ENCODE results near the gene ELFN1. TPM values are rescaled to one million over a fixed set of nuclear protein-coding genes. Genes with fewer than 3 reads are reported as not detected.
A peak's percentile ranks its signal among the peaks of the same experiment; 100 is the strongest.

ELFN1 gene
- total RNA-seq, 1 experiment from 2014 or later, result 1.3 TPM

DNA sequence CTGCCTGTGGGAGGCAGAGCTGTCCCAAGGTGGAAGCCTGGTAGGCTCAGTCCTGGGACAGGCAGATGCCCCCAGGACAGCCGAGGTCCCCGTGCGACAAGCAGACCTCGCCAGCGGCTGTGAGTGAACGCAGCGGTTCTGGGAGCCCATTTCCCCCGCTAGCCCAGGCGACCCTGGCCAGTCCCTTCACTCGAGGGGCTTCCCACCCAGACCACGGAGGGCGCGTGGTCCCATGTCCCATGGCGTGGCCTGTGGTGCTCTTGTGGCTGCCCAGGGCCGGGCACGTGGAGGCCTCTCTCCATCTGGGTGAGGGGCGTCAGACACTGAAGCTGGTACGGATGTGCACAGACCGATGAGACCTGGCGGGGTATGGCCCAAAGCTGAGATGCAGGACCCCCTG, 67.9 kb downstream of the ELFN1 start:
- no peak for DNase-seq (ENCODE audit: extremely low read depth, low read depth)

DNA sequence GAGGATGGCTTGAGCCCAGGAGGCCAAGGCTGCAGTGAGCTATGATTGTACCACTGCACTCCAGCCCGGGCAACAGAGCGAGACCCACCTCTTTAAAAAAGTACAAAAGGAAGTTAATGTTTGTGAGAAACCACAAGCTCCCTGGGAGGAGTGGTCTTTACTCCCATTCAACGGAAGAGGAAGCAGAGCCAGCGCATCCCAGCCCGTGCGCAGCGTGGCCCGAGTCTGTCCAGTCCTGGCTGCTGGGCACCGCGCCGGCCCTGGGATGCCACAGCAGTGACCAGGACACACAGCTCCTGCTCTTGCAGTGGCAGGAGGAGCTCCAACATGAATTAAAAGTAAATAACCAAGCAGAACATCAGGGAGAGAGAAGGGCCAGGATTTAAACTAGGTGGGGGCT, 68.4 kb downstream of the ELFN1 start:
- no peak for DNase-seq (ENCODE audit: extremely low read depth, low read depth)

DNA sequence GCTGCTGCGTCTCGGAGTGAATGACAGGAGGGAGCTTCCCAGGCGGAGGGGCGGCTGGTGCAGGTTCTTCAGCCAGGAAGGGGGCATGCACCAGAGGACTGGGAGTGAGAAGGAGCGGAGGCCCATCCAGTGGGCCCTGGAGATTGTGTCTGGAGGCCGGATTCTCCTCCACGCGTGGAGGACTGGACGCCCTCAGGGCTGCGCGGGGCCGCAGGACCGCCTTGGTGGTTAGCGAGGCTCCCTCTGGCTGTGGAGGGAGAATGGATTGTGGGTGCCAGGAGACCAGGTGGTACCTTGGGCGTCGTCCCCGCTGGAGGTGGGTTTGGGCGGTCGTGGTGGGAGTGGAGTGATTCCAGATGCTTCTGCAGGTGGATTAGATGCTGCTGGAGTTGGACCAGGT, 68.9 kb downstream of the ELFN1 start:
- DNase-seq (ENCODE audit: extremely low read depth, low read depth), result no peak

DNA sequence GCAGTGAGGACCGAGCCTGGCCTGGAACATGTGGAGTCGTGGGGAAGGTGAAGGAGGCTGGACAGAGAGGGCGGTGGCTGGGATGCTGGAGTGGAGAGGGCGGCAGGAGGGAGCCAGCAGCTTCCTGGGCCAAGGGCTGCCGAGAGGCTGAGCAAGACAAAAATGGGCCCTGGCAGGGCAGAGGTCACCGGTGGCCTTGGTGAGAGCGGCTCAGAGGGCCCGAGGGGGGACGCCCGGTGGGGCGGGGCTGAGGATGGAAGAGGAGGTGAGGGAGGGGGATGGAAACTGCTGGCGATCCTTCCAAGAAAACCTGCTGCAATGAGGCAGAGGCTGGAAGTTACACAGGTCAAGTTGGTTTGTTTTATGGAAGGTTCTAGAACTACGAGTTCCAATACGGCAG, 69.5 kb downstream of the ELFN1 start:
- DNase-seq (ENCODE audit: extremely low read depth, low read depth), result no peak

- DNase-seq (ENCODE audit: extremely low read depth, low read depth), result no peak
Observed at GRCh38 chr7:1740214-1740613, 70.1 kb downstream of the ELFN1 start.

- no peak for DNase-seq (ENCODE audit: extremely low read depth, low read depth)
Observed at GRCh38 chr7:1741246-1741645, 71.2 kb downstream of the ELFN1 start.

DNA sequence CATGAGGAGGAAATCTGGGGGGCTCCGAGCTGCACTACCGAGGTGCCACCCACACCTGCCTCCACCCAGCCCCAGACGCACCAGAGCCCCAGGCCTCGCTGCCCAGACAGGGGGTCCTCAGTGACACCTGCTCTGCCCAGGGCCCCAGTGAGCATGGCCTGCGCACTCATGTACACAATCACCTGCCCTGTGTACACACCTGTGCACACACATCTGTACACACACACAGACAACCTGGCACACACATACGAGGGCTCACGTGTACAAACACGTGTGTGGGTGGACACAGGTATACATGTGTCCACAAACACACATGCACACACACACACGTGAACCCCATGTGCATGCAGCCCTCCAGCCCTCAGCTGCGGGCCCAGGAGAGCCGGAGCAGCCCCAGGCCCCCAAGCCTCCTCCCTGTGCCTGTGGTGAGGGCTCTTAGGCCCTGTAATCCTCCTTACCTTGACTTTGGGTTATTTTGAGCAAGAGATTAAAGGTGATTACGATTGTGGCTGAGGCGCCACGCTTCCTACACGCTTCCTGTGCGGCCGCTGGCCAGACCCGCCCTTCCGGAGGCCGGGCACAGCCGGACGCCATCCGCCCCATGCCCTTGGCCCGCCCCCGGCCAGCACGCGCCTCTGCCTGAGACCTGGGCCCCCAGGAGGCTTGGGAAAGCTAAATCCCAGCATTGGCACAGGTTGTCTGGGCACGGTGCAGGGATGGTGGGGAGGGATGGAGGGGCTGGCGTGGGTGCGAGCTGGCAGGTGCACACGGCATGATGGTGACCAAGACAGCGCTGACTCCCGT, 71.9 kb downstream of the ELFN1 start:
- DNase-seq (ENCODE audit: extremely low read depth, low read depth), result peak; percentile 75

DNA sequence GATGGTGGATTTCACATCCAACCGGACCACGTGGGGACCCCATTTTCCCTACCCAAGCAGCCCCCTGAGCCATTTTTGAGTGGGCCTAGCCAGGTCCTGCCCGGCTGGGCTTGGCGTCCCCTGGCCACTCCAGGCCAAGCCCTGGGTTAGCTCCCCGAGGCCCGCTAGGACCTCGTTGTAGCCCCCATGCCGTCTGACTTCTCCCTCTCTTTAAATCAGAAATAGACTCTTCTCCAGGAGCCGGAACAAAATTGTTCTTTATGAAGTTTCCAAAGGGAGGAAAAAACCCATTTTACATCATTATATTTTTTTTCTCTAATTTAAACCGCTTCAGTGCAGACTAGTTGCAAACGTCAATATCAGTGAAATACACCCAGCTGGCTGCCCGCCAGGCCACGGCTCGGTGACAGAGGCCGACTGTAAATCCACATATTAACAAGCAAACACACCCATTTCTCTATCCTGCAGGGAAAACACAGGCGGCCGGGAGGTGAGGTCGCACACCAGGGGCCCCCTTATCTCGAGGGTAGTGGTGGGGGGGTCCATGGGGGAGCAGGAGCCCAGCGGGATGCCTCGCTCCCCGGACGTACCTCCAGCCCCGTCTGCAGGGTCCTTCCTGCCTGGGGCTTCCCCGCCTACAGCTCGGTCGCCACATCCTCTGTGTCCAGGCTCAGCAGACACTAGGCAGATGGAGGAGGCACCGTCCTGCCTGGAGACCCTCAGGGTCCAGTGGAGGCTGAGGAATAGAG, 72.7 kb downstream of the ELFN1 start:
- DNase-seq (ENCODE audit: extremely low read depth, low read depth), result peak; percentile 46

GRCh38 chr7:1743481-1744230, 73.6 kb downstream of the ELFN1 start:
- DNase-seq (ENCODE audit: extremely low read depth, low read depth), result no peak

DNA sequence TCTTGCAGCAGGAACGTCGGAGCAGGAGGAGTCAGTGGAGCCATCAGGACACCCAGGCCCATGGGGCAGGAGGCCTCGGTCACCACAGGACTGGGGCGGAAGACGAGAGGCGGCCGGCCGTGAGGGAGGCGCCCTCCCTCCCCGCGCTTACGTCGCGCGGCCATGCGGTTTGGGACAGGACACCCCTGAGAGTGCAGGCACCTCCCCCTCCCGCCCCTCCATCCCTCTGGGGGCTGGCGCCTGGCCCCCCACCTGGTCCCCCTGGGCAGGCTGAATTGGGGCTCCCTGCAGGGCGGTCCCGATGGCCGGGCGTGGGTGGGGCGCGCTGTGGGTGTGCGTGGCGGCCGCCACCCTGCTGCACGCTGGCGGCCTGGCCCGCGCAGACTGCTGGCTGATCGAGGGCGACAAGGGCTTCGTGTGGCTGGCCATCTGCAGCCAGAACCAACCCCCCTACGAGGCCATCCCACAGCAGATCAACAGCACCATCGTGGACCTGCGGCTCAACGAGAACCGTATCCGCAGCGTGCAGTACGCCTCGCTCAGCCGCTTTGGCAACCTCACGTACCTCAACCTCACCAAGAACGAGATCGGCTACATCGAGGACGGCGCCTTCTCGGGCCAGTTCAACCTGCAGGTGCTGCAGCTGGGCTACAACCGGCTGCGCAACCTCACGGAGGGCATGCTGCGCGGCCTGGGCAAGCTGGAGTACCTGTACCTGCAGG, 74.4 kb downstream of the ELFN1 start:
- DNase-seq (ENCODE audit: extremely low read depth, low read depth), result no peak

GRCh38 chr7:1745018-1745532, 75.0 kb downstream of the ELFN1 start:
- DNase-seq (ENCODE audit: extremely low read depth, low read depth), result no peak

DNA sequence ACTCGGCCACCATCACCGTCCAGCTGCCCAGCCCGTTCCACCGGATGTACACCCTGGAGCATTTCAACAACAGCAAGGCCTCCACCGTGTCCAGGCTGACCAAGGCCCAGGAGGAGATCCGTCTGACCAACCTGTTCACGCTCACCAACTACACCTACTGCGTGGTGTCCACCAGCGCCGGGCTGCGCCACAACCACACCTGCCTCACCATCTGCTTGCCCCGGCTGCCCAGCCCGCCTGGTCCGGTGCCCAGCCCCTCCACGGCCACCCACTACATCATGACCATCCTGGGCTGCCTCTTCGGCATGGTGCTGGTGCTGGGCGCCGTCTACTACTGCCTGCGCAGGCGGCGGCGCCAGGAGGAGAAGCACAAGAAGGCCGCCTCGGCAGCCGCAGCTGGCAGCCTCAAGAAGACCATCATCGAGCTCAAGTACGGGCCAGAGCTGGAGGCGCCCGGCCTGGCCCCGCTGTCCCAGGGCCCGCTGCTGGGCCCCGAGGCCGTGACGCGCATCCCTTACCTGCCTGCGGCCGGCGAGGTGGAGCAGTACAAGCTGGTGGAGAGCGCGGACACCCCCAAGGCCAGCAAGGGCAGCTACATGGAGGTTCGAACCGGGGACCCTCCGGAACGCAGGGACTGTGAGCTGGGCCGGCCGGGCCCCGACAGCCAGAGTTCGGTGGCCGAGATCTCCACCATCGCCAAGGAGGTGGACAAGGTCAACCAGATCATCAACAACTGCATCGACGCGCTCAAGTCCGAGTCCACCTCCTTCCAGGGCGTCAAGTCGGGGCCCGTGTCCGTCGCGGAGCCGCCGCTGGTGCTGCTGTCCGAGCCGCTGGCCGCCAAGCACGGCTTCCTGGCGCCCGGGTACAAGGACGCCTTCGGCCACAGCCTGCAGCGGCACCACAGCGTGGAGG, 75.8 kb downstream of the ELFN1 start:
- DNase-seq (ENCODE audit: extremely low read depth, low read depth), result no peak

GRCh38 chr7:1746491-1746975, 76.5 kb downstream of the ELFN1 start:
- no peak for DNase-seq (ENCODE audit: extremely low read depth, low read depth)

DNA sequence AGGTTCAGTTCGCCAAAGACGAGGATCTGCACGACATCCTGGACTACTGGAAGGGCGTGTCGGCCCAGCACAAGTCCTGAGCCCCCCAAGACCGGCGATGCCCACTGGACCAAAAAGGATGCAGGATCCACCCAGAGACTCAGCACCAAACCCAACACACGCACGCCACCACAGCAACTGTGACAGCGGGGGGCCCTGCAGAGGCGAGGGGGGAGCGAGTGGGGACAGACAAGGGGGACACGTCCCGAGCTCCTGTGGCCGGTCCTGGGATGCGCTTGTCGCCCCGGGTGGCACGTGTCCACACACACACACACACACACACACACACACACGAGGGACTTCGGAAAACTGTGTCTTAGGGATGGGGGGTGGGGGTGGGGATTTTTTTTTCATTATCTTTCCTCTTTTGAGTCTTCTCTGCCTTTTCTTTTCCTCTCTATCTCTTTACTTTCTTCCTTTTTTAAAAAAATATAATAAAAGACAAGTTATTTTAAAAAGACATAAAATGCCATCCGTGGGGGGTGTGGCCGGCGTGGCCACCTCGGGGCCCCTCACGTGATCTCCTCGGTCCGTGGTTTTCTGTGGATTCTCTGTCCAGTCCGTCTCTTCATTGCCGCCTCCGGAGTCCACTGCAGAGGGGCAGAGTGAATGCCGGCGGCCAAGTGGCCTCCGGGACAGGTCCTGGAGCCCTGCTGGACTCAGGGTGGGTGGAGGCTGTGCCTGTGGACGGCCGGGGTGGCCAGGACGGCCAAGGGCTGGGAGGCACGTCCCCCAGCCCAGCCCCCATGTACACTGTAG, 77.1 kb downstream of the ELFN1 start:
- DNase-seq (ENCODE audit: extremely low read depth, low read depth), result no peak

GRCh38 chr7:1748076-1748838, 78.2 kb downstream of the ELFN1 start:
- no peak for DNase-seq (ENCODE audit: extremely low read depth, low read depth)

DNA sequence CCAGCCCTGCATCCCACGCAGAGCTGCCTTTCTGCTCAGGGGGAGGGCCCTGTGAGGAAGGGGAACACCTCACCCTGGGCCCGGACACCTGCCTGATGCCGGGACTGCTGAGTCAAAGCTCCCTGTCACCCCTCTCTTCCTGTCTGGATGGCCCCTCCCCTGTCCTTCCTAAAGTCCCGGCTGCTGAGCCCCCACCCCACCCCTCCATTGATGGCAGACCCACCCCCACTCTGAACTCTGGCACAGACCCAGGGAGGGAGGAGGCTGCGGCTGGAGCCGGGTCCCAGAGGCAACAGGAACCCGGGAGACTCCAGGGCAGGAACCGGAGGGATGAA, 78.7 kb downstream of the ELFN1 start:
- DNase-seq (ENCODE audit: extremely low read depth, low read depth), result no peak

DNA sequence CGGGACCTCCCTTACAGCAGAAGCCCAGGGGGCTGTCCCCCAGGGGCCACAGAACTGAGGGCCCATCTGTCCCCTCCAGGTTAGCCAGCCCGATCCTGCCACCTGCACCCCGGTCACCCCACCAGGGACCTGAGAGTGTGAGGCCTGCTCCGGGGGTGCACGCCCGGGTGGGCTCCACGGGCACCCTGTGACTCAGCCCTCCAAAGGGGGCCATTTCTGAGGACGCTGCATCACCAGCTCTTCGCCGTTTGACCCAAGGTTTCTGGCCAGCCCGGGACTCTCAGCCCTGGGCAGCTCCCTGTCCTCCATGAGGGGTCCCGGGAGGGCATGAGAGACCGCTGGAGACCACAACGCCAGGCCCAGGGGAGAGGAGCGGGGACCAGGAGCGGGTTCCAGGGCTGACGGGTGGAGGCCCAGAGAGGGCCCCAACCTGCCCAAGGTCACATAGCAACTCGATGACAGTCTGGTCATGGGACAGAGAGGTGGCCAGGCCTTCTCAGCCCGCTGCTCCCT, 79.3 kb downstream of the ELFN1 start:
- DNase-seq (ENCODE audit: extremely low read depth, low read depth), result no peak

All from NCI-H460 (cell line).